ENCODE measurements around the gene TCFL5. TPM values are rescaled to one million over a fixed set of nuclear protein-coding genes. Genes with fewer than 3 reads are reported as not detected.

Gene TCFL5
- total and polyA plus RNA-seq, 3 donors from 2014 or later = 66.4 to 184 (median 85.3) TPM

GRCh38 chr20:62792182-62792939 lies 69.3 kb downstream of the TCFL5 start:
- WGBS, 2 donors = 78 to 94% methylated on average over 7 to 9 of the region's 9 CpGs
- intact Hi-C loops (cut with DNase I; ENCODE audit: low total_unique reads) = no loop called here
- Histone ChIP-seq H3K36me3 (ENCODE audit: low read depth, missing control alignments) (no peaks in the 10 kb centered on the region), H3K4me3 (no peak overlapping the region), H3K27me3 (no peaks in the 10 kb centered on the region), H3K27ac (no peak overlapping the region), H3K9me3 (no peaks in the 10 kb centered on the region), H3K4me1 (peaks cover 13% of the 10 kb centered on the region)
- no peak for DNase-seq
- TF ChIP-seq POLR2A (IDR thresholded peaks at IDR 0.05) = no peak
- no peak for TF ChIP-seq CTCF (IDR thresholded peaks at IDR 0.05)

GRCh38 chr20:62791301-62792181 lies 70.1 kb downstream of the TCFL5 start:
- peak; percentile 92 for DNase-seq
- WGBS, 2 donors = 39 to 42% methylated on average over 20 to 23 of the region's 23 CpGs
- Histone ChIP-seq H3K4me1 (peaks cover 8% of the 10 kb centered on the region), H3K9me3 (no peaks in the 10 kb centered on the region), H3K4me3 (no peak overlapping the region), H3K27ac (no peak overlapping the region), H3K36me3 (ENCODE audit: low read depth, missing control alignments) (no peaks in the 10 kb centered on the region), H3K27me3 (no peaks in the 10 kb centered on the region)
- intact Hi-C loops (cut with DNase I; ENCODE audit: low total_unique reads) = no loop called here
- no peak for TF ChIP-seq POLR2A (IDR thresholded peaks at IDR 0.05)
- TF ChIP-seq CTCF (IDR thresholded peaks at IDR 0.05) = peak; percentile 89 to 94 (median 93)

Small RNA genes lying within 50 kb of the gene (small RNA-seq; reads per million reads assigned to genes)
- gene DPH3P1 = 0 reads per million in 2 donors

Other genes starting within 250 kb of the TCFL5 start
- gene SLCO4A1, start 219.3 kb downstream of the TCFL5 start, total RNA-seq = 10 to 100 TPM in 1 of 2 donors, 1 to 10 TPM in 1; 9.8 to 14.2 TPM
- gene SLCO4A1, start 219.3 kb downstream of the TCFL5 start, polyA plus RNA-seq (ENCODE audit: insufficient read depth, low read depth, low replicate concordance) = 4.2 TPM
- 1 to 10 TPM in 1 of 2 donors, under 1 TPM in 1; 0.81 to 1.3 TPM for gene NTSR1, start 153.0 kb downstream of the TCFL5 start, total RNA-seq
- 0.41 TPM for gene NTSR1, start 153.0 kb downstream of the TCFL5 start, polyA plus RNA-seq (ENCODE audit: insufficient read depth, low read depth, low replicate concordance)
- 10 to 100 TPM; 52.5 to 56.7 TPM for gene MRGBP, start 65.3 kb downstream of the TCFL5 start, total RNA-seq
- gene MRGBP, start 65.3 kb downstream of the TCFL5 start, polyA plus RNA-seq (ENCODE audit: insufficient read depth, low read depth, low replicate concordance) = 98.3 TPM
- gene OGFR, start 57.0 kb downstream of the TCFL5 start, total RNA-seq = 10 to 100 TPM; 46.6 to 57.0 TPM
- 23.7 TPM for gene OGFR, start 57.0 kb downstream of the TCFL5 start, polyA plus RNA-seq (ENCODE audit: insufficient read depth, low read depth, low replicate concordance)
- gene COL9A3, start 44.8 kb downstream of the TCFL5 start, total RNA-seq = 10 to 100 TPM; 19.1 to 50.6 TPM
- 21.3 TPM for gene COL9A3, start 44.8 kb downstream of the TCFL5 start, polyA plus RNA-seq (ENCODE audit: insufficient read depth, low read depth, low replicate concordance)
- gene DIDO1, start 64.7 kb upstream of the TCFL5 start, total RNA-seq = 10 to 100 TPM; 98.6 to 99.7 TPM
- 50.5 TPM for gene DIDO1, start 64.7 kb upstream of the TCFL5 start, polyA plus RNA-seq (ENCODE audit: insufficient read depth, low read depth, low replicate concordance)
- gene GID8, start 76.3 kb upstream of the TCFL5 start, total RNA-seq = 10 to 100 TPM; 41.9 to 42.6 TPM
- gene GID8, start 76.3 kb upstream of the TCFL5 start, polyA plus RNA-seq (ENCODE audit: insufficient read depth, low read depth, low replicate concordance) = 27.3 TPM
- 1 to 10 TPM; 2.9 to 3.2 TPM for gene SLC17A9, start 90.9 kb upstream of the TCFL5 start, total RNA-seq
- 2.1 TPM for gene SLC17A9, start 90.9 kb upstream of the TCFL5 start, polyA plus RNA-seq (ENCODE audit: insufficient read depth, low read depth, low replicate concordance)
- gene BHLHE23, start 145.1 kb upstream of the TCFL5 start, total RNA-seq = 1 to 10 TPM; 5.3 to 6.6 TPM
- gene BHLHE23, start 145.1 kb upstream of the TCFL5 start, polyA plus RNA-seq (ENCODE audit: insufficient read depth, low read depth, low replicate concordance) = not detected